Dedifferentiated amniotic fluid mesenchymal stem cell (primary cell): ENCODE results near the gene KCNQ1OT1.

Experiments
- DNase-seq: peaks from one replicate; pipeline ENCODE4 v3.0.0-alpha.2; 2016; ENCODE audit errors: extremely low spot score

The KCNQ1OT1 gene

GRCh38 chr11:2594267-2594666 is 105.5 kb downstream of the KCNQ1OT1 start:
- DNase-seq: no peak

DNA sequence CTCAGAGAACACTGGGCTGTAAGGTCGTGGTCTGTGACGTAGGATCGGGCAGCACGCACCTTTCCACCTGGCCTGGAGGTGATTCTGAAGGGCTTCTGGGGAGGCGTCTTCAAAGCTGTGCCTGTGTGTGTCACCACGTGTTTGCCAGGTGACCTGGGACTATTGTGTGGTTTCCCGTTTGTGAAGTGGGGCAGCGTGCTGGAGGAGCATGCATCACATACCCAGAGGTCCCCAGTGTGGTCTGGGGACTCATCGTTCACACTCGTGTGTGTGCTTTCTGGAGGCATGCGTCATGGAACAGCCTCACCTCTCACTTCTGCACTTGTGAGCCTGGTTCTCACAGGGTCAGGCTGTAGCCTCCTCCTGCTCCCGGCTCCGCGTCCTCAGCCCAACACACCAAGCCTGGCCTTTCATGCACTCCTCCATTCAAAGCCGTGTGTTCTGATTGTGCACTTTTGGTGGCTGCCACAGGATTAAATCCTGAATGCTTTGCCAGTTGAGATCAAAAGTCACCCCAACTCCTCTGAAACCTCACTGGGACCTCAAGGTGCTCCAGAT is 106.3 kb downstream of the KCNQ1OT1 start:
- no peak for DNase-seq

GRCh38 chr11:2592559-2593392 is 107.0 kb downstream of the KCNQ1OT1 start:
- DNase-seq: no peak

GRCh38 chr11:2591805-2592204 is 108.0 kb downstream of the KCNQ1OT1 start:
- DNase-seq: no peak

DNA sequence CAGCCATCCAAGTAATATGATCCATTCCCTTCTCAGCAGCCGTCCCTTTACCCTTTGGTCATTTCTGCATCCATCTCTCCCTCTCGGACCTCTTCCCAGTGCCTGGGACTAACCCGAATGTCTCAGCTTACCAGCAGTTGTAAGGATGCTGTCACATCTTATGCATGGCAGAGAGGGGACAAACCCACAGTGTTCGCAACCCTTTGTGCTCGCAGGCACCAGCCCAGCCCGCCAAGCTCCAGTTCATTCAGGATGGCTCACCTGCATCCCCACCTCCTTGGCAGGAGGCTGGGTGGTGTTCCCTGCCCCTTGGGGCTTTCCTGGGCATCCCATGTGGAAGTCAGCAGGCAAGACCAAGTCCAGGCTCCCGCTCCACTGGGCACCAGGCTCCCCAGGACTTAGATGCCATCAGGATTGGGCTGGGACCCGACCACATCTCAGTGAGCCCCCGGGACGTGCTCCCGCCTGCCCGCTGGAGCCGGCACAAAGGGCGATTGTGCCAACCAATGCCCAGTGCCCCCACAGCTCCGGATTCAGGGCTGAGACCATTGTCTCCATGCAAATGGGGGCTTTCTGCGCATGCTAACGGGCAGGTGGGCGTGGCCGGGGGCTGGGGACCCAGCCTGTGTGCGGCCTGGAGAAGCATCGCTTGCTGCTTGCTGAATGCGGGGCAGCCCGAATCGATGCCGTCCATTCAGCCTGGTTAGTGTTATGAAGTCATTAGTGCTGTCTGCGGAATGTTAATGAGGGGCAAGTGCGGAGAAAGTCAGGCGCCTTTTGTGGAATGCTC is 108.6 kb downstream of the KCNQ1OT1 start:
- DNase-seq: no peak

GRCh38 chr11:2590131-2590964 is 109.4 kb downstream of the KCNQ1OT1 start:
- DNase-seq: no peak

DNA sequence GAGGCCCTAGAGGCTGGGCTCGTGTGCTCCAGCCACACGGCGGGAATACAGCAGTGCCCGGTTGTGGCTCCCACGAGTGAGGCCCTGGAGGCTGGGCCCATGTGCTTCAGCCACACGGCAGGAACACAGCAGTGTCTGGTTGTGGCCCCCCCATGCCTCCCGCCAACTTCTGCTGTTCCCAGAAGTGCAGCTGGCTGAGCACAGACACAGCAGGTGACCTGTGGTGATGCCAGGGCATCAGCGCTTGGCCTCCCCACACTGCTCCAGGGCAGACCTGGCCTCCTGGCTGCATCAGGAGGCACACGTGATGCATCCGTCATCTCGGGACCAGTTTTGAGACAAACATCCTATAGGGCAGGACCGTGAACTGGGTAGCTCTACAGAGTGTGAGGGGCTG is 110.3 kb downstream of the KCNQ1OT1 start:
- no peak for DNase-seq

GRCh38 chr11:2588809-2589537 is 110.8 kb downstream of the KCNQ1OT1 start:
- no peak for DNase-seq

DNA sequence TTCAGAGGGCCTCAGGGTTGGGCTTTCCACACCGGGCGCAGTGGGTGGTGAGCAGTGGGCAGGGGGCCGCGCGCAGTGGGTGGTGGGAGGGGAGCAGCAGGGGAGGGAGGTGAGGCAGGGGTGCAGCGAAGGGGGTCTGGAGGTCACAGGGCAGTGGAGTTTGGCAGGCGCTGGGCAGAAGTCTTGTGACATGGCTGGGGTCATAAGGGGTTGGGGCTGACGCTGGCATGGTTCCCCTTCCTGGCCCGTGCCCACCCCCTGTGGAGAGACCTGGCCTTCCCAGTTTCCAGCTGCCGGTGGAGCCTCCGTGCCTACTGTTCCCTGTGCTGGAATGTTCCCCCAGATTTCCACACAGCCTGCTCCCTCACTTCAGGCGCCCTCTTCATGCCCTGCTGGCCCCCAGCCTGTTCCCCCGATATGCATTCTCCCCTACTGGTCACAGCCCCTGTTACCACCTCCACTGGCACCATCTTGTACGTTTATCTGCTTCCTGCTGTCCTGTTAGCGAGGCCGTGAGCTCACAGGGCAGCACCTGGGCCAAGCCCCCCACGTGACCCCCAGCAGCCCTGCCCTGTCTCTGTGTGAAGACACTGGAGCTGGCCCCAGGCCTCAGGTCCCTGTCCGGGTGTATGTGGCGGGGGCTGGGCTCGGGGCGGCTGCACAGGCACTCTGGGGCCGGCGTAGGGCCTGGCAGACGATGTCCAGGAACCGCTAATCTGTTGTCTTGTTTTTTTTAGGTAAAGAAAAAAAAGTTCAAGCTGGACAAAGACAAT is 111.6 kb downstream of the KCNQ1OT1 start:
- DNase-seq: no peak

DNA sequence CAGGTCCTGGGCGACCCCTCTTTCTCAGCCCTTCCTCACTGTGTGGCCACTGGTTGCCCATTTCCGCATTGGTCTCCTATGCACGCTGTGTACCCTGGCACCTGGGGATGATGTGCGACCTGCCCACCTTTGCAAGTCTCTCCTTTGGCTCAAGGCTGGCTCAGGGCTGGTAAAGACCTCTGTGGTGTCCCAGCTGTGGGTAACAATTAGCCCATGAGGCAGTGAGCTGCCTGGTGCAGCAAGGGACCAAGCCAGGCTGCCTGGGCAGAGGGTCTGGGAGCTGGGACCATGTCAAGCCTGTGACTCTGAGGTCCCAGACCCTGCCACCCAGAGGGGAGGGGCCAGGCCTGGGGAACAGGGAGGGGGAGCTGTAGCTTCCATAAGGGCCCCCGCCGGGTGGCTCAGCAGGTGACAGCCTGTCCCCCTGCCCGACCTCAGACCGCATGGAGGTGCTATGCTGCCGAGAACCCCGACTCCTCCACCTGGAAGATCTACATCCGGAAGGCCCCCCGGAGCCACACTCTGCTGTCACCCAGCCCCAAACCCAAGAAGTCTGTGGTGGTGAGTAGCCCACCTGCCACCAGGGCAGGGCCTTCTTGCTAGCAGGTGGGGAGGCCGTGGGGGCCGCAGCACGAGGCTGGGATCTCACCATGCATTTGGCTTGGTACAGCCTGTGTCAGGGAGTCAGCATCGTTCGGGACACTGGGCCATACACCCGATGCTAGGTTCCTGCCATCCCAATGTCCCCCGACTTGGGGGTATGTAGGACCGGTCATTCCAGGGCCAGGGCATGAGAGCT is 112.5 kb downstream of the KCNQ1OT1 start:
- DNase-seq: no peak

DNA sequence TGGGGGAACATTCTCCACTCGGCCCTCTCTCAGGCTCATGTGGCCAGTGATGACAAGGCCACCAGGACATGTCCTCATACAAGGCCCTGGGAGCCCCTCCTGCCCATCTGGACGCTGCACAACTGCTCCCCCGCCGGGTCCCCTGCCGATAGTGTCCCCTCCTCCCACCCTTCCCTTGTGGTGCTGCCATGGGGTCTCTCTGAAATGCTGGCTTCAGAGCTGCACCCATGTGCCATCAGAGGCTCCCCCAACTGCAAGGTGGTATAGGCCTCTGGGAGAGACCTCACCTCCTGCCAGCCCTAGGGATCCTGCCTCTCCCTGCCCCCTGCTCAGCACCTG is 113.0 kb downstream of the KCNQ1OT1 start:
- no peak for DNase-seq

- no peak for DNase-seq
Observed at GRCh38 chr11:2586087-2586792, 113.6 kb downstream of the KCNQ1OT1 start.

GRCh38 chr11:2585566-2586086 is 114.2 kb downstream of the KCNQ1OT1 start:
- DNase-seq: no peak

GRCh38 chr11:2584812-2585565 is 114.8 kb downstream of the KCNQ1OT1 start:
- no peak for DNase-seq

GRCh38 chr11:2584434-2584811 is 115.4 kb downstream of the KCNQ1OT1 start:
- no peak for DNase-seq

GRCh38 chr11:2583605-2583958 is 116.2 kb downstream of the KCNQ1OT1 start:
- DNase-seq: no peak

- no peak for DNase-seq
Observed at GRCh38 chr11:2582946-2583604, 116.7 kb downstream of the KCNQ1OT1 start.
